Bronchial epithelial cell (primary cell): ENCODE results near the gene RNU6-9. TPM values are rescaled to one million over a fixed set of nuclear protein-coding genes. Genes with fewer than 3 reads are reported as not detected.

ENCODE experiments used
- DNase-seq: peaks from one replicate; pipeline ENCODE4 v3.0.0-alpha.2; 2010; ENCODE audit warnings: low read depth
- FAIRE-seq: peaks from 2 replicates; lab custom pipeline; 2011; peaks lifted over from hg19 to GRCh38; lab: Jason Lieb, UNC
- H3K27me3 ChIP-seq: 2 replicates; pipeline ENCODE4 v1.5.1; 2011; ENCODE audit warnings: low read length; ENCODE audit not compliant: control insufficient read depth, insufficient read depth
- H3K36me3 ChIP-seq: 2 replicates; pipeline ENCODE4 v1.5.1; 2011; ENCODE audit warnings: low read length; ENCODE audit not compliant: control insufficient read depth, insufficient read depth
- H3K4me3 ChIP-seq: 2 replicates; pipeline ENCODE4 v1.5.1; 2011; ENCODE audit warnings: mild to moderate bottlenecking, low read depth, low read length, control low read depth
- total RNA-seq: library from RNA; depleted of rRNA; stranded (reverse); fragments of >200 nt; gene quantifications from 2 replicates; pipeline ENCODE4 v1.2.1, GENCODE V29; 2014
- TF ChIP-seq, protein P1 (sequence below): IDR thresholded peaks from 2 replicates; pipeline ENCODE4 v1.5.1; 2011; ENCODE audit warnings: mild to moderate bottlenecking, moderate library complexity, low read length, control low read depth, inconsistent platforms; ENCODE audit not compliant: insufficient read depth, severe bottlenecking

The RNU6-9 gene
- total RNA-seq, 1 donor from 2014 or later, result not detected

DNA sequence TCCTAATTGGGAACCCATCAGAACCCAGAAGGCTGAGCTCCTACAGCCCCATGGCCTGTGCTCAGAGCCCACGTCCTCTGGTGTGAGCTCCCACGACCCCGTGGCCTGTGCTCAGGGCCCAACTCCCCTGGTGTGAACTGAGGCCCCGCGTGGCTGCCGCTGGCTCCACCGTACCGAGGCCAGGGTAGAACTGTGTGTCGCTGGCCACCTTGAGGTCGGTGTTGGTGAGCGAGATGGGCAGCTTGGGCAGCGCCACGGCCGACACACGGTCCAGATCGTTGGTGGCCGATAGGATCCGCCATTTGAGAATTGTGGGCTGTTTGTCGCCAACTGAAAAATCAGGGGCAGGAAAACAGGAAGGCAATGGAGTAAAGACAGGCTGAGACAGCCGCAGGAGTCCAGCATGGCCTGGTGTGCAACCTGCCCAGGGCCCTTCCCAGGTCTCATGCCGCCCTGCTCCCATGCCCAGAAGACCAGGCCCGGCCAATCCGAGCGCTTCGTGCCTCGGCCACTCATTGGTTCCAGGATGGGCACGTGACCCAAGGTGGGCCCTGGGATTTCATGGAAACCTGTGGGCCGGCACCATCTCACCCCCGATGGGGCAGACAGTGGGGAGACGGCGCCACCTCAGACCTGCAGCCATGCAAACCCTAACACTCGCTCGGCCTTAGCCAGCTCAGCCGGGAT is 11.8 kb upstream of the RNU6-9 start:
- H3K27me3 ChIP-seq, result no peaks in the 10 kb centered on the region
- H3K36me3 ChIP-seq, result peaks cover 42% of the 10 kb centered on the region

DNA sequence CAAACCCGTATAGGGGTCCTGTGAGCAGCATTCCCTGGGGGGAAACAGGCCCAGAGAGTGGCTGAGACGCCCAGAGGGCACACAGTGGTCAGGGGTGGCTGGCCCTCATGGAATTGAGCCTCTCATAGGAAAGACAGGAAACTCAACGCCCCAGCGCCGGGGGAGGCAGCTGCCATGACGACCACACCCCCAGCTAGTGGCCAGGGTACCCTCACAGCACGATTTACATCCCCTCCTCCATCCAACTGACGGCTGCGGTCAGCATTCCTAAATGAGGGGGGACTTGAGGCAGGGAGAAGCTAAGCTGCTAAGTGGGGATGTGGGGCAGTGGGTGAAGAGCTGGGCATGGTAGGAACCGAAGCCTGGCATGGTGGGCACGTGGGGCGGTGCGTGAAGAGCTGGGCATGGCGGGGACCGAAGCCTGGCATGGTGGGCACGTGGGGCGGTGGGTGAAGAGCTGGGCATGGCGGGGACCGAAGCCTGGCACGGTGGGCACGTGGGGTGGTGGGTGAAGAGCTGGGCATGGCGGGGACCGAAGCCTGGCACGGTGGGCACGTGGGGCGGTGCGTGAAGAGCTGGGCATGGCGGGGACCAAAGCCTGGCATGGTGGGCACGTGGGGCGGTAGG is 10.3 kb upstream of the RNU6-9 start:
- TF ChIP-seq, protein P1, sequence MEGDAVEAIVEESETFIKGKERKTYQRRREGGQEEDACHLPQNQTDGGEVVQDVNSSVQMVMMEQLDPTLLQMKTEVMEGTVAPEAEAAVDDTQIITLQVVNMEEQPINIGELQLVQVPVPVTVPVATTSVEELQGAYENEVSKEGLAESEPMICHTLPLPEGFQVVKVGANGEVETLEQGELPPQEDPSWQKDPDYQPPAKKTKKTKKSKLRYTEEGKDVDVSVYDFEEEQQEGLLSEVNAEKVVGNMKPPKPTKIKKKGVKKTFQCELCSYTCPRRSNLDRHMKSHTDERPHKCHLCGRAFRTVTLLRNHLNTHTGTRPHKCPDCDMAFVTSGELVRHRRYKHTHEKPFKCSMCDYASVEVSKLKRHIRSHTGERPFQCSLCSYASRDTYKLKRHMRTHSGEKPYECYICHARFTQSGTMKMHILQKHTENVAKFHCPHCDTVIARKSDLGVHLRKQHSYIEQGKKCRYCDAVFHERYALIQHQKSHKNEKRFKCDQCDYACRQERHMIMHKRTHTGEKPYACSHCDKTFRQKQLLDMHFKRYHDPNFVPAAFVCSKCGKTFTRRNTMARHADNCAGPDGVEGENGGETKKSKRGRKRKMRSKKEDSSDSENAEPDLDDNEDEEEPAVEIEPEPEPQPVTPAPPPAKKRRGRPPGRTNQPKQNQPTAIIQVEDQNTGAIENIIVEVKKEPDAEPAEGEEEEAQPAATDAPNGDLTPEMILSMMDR, result no peak
- DNase-seq (no peak), FAIRE-seq (no peak)
- Histone ChIP-seq H3K4me3 (no peak overlapping the region), H3K27me3 (no peaks in the 10 kb centered on the region), H3K36me3 (peaks cover 38% of the 10 kb centered on the region)

More for the DNA sequence above, 11.8 kb upstream of the RNU6-9 start:
- no peak overlapping the region for H3K4me3 ChIP-seq
- TF ChIP-seq, protein P1, result no peak
- DNase-seq (no peak), FAIRE-seq (no peak)

DNA sequence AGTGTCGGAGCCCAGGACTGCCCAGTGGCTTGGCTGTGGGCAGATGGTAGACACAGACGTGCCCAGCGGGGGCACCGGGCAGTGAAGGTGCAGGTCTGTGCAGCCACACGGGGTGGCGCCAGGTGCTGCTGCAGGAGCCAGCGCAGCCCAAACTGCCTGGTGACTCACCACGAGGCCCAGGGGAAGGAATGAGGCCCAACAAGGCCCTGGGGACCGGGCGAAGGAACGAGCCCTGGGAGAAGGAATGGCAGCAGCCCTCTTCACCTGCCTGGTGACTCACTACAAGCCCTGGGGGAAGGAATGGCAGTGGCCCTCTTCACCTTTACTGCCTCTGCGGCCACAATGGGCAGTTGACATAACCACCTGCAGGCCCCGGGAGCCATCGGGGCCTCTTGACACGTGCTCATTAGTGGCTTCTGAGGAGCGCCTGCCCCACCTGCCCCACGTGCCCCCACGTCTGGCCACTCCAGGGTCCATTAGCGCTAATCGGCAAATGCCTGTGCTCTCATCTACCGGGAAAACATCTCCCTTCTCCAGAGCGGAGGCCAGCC is 9.5 kb upstream of the RNU6-9 start:
- Histone ChIP-seq H3K4me3 (no peak overlapping the region), H3K36me3 (peaks cover 41% of the 10 kb centered on the region), H3K27me3 (no peaks in the 10 kb centered on the region)
- FAIRE-seq (no peak), DNase-seq (peak; percentile 72)
- TF ChIP-seq, protein P1, result peak; percentile 68

DNA sequence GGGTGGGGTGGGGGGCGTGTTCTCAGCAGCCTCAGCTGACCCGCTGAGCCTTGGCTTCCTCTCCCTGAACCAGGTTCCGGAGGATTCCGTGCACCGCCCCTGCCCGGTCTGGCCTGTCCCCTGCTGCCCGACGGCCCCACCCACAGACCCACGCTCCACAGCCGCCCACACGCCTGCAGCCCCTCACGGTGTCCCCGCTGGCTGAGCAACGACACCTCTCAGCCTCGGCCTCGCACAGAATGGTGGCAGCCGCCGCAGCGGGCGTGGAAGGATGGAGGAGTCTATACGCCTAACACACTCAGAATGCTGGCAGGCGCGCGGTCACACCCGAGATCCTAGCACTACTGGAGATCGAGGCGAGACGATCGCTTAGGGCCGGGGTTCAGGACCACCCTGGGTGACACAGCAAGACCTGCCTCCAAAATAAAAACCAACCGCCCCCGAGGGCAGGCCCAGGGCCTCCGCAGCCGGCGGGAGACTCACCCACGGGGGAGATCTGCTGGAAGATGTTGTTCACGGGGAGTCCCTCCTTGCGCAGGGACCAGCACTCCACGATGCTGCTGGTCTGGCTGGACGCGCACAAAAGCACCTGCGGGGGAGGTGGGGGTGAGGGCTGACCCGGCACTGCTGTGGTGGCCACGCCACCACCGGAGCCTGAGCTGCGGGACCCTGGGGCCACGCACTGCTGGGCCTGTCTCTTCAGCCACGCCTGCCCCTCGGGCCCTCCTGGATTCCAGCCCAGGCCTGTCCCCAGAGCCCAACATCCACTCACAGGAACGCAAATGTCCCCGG is 8.7 kb upstream of the RNU6-9 start:
- no peak overlapping the region for H3K4me3 ChIP-seq
- DNase-seq (no peak), FAIRE-seq (no peak)
- TF ChIP-seq, protein P1, result no peak
- peaks cover 40% of the 10 kb centered on the region for H3K36me3 ChIP-seq
- no peaks in the 10 kb centered on the region for H3K27me3 ChIP-seq

DNA sequence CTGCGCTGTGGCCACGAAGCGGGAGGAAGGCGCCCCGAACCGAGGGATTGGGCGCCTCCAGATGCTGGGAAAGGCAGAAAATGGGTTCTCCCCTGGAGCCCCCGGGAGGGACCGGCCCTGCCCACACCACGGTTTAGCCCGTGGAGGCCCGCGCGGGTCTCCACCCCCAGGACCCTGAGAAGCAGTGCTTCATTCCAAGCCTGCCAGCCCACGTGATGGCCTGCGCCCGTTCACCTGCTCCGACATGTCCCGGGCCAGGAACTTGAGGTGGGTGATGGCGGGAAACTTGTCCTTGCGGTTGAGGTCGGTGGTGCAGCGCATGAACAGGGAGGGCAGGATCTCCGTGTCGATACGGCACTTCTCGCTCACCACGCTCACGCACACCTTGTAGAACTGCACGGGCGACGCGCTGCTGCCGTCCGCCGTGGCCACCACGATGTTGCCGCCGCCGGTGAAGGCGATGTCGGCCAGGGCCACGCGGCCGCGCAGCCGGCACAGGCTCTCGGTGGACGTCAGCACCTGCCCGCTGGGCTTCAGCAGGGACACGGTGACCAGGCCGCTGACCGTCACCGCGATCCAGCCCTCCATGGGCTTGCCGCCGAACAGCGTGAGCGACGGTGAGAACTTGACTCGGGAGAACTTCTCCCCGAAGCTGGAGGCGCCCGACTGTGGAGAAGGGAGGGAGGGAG is 7.6 kb upstream of the RNU6-9 start:
- DNase-seq (no peak), FAIRE-seq (no peak)
- TF ChIP-seq, protein P1, result no peak
- Histone ChIP-seq H3K4me3 (no peak overlapping the region), H3K36me3 (peaks cover 42% of the 10 kb centered on the region), H3K27me3 (no peaks in the 10 kb centered on the region)
